GM18873 (cell line): ENCODE data around the gene ST8SIA1.

ENCODE experiments used
- ATAC-seq: cut with Tn5 transposase; IDR thresholded peaks from one replicate; pipeline ENCODE4 v1.9.1; 2021; ENCODE audit warnings: mild to moderate bottlenecking, moderate library complexity, moderate number of reproducible peaks; ENCODE audit not compliant: unreplicated experiment, low FRiP score

ST8SIA1 gene

DNA sequence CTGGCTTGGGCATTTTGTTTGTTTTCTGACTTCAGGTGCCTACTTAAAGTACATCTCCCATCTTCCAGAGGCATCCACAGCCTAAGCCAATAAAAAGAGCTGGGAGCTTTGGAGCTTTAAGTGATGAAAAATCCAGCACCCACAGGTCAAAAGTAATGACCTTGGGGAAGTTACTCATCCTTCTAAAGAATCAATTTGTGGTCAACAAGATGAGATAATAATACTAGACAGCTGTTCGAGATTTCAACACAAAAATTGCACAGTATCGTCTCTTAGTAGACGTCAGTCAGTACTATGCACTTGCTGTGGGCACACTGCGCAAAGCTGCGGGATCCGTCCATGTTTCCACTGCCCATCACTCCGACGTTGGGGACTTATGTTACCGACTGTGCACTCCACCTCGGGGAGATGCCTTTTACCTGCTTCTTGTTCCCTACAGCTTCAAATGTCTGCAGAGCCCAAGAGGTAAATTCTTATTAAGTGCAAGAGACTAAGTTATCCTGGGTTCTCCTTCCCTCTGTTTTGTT is 1.3 kb downstream of the ST8SIA1 start:
- no peak for ATAC-seq

DNA sequence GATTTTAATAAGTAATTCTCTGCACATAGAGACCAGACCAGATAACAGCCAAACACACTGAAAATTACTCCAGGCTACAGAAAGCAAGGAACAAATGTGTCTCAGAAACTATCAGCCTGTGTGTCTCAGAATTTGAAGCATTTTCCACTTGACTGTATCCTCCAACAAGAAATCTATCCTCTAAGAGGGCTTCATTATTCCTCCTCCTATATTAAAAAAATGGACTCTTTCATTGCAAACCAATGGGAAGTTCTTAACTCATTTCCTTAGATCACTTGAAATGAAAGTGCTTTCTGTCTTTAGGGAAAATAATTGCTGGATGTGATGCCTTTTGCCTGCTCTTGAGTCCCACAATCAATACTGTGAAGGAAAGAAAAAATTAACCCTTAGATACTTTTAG is 2.3 kb downstream of the ST8SIA1 start:
- ATAC-seq = no peak

DNA sequence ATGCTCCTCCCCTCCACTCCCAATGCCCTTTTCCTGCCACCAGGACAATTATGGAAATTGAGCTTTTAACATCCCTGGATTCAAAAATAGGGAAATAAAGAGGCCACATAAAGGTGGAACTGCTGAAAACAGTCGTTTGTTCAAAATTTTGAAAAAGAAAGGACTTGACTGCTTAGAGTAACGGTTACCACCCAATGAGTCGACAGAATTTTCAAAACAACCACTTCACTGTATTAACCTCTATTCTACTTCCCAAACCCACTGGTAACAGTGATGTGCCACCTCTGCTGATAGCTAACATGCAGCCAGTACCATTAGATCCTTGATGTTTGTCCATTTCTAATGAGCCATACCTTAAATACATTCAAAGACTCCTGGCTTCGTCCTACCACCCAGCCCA is 4.9 kb downstream of the ST8SIA1 start:
- ATAC-seq = no peak

DNA sequence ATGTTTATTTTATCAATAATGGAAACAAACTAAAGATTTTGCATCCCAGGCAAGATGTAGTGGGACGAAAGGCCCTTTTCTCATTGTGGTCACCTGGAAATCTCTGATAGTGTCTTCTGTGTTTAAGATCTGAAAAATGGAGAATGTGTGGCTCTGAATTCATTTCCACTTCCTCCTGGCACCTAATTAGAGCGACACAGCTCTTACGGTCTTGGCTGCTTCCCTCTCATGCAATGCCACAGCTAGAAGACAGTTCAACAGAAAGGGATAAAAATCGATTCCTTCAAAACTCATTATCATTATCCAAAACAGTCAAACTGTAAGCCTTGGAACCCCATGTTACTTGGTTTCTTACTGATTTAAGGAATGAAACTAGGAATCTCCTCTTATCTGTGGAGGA is 9.3 kb downstream of the ST8SIA1 start:
- no peak for ATAC-seq

DNA sequence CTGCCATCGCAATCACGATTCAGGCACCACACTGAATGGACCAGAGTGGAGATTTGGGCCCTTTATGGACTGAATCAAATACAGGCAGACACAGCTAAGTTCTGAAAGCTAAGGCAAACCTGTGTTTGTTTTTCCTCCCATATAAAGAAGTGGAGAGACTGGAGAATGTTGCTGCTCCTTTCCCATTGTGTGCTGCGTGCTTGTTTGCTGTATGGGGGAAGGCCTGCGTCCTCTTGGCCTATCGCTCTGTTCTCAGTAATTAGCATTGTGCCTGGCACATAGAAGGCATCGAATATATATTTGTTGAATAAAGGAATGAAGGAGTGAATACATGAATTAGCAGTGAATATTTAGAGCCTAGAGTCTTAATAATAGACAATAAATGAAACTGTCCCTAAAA is 12.4 kb downstream of the ST8SIA1 start:
- ATAC-seq = no peak

DNA sequence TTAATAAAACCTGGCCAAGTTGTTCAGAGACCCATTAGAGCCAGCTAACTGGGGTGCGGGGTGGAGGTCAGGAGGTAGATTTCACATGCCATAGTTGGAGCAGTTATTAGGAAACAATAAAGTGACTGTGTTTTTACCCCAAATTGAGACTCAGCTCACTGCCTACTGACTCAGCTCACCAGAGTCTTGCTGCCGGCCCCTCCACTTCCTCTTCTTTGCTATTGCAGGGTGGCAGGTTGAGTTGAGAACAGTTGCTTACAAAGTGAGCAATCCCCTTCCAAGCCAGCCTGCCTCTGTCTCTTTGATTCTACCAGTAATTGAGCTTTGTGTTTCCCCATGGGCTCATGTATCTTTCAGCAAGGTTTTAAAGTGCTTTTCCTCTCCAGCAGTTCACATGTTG is 12.9 kb downstream of the ST8SIA1 start:
- ATAC-seq = no peak

DNA sequence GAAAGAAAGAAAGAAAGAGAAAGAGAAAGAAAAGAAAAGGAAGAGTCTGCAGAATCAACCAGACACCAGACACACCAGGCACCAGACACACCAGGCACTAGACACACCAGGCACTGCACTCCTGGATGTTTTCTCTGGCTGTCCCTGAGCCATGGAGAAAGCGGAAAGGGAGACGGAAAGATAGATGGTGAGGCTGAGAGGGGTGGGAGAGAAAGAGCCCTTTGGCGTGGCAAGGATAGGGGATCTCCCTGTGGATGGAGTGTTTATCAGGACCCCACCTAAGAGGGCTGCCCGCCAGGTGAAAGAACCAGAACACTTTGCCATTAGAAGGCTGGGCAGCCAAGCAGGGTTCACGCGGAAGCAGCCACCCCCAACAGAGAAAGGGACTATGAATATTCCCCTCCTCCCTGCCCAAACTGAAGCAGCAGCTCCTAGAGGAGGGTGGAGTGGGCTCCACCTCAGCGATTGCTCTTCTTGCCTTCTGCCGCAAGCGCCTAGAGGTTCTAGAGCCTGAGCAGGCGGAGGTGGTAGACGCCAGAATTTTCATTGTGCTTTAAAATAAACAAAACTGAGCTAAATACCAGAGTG is 13.4 kb downstream of the ST8SIA1 start:
- no peak for ATAC-seq

DNA sequence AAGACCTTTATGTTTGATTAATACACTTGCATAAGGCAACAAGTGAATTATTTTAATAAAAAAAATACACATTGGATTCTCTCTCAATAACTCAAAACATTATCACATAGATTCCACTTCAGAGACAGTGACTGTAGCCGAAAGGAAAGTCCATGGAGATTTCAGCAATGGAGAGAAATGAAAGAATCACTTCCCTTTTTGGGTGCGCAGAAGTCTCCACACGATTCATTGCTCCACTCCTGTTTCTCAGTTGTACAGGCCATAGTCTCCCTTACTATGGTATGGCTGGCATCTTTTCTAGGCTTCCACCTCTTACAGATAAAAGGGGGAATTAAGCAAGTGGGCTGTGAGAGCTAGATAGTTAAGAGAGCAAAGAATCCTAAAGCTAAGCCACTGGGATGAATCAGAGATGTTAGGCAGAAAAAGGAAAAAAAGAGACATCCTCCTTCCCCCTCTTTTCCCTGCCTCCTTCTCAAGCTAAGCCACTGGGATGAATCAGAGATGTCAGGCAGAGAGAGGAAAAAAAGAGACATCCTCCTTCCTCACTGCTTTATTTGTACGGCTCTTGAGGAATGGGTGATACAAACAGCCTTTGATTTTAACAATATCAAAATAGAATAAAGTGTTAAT is 16.3 kb downstream of the ST8SIA1 start:
- ATAC-seq = no peak

DNA sequence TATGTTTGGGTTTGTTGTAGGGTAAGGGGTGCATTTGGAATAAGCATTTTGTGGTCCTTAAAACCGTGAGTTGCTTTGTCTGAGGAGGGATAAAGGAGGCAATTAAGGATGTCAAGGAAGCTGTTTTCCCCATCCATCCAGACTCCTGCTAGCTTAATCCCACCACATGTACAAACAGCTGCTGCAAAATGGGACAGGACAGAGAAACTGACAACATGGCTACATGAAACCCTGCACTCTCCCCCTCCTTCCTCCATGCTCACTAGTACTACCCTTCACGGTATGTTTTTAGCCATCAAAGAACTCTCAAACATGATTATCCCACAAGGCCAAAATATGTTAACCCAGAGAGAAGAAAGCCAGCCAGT is 20.6 kb downstream of the ST8SIA1 start:
- ATAC-seq = no peak

DNA sequence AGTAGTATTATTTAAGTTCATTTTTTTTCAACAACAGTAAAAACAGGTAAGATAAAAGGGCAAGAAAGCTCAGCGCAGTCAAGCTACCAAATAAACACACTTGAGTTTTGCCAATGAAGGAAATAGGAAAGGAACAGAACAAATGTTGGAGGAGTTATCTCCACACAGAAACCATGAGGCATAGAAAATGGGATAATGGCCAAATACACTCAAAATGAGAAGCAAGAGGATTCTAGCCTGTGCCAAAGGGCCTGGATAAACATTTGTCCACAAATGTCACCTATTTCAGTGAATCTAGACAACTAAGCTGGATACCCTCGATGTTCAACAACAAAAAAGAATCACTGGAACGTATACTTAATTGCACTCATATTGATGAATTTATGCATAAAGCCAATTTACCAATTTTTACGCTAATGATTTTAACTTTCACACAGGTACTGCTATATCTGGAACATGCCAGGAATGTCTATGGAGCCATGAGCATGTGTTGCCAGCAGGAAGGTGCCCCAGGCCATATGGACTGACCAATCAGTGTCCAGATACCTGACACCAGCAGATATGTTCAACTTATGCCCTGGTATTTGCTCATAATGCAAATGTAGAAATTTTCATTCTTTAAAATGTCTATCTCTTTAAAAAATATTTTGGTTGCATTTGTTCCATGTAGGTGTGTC is 21.1 kb downstream of the ST8SIA1 start:
- no peak for ATAC-seq

DNA sequence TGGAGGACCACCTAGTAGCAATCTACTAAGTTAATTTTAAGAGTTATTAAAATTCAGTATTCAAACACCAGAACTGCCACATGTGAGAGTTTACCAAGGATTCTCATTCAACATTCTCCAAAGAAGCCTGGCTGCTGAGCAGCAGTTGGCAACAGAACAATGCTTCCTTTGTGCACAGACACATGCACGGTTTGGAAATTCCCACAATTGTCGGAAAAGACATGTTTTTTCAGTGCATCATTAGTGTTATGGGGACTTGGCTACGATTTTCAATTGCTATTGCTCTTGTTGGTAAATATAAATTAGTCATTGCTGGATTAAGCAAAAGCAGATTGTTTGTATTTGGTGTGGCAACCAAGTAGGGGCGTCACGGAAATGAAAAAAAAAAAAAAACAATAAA is 22.2 kb downstream of the ST8SIA1 start:
- ATAC-seq = no peak

DNA sequence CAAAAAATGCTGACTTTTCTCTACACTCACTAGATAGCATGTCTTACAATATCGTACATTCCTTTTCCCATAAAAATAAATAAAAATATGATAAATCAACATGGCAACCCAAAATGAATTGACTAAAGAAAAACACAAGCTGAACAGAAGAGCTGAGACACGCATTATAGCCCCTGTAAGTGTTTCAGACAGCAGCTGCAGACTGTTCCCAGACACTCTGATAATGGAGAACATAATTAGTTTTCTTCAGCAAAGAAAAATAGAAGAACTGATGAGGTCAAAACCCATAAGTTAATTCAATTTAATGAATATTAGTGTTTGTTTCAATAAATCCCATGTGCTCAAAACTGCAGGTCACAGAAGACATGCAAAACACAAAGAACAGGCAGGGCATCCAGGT is 23.8 kb downstream of the ST8SIA1 start:
- ATAC-seq = no peak

DNA sequence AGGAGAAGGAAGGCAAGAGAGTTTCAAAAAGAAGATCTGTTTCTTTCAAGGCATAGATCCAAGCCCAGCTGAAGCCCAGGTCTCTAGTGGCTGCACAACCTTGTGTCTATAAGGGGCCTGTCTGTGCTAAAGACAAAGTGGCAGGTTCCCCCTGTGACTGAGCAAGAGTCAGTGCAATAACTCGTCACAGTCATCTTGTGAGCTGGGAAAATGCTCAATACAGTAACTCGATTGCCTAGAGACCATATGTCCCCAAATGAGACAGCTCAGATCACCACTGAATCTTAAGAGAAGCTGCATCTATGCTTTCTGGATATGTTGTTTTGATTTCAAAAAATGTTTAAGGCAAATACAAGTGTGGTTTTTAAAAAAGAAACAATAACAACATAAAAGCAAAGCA is 24.2 kb downstream of the ST8SIA1 start:
- no peak for ATAC-seq

DNA sequence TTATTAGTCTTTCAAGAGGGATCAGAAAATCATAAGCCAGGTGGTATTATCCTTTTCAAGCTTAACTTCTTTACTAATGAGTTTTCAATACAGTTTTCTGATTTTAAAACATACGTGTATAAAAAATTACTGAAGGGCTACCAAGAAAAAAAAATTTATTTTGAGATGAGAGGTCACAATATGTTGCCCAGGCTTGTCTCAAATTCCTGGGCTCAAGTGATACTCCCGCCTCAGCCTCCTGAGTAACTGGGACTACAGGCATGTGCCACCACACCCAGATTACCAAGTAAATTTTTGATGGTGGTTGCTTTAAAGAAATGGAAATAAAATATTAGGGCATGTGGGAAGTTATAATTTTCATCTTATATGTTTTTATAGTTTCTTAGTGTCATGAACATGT is 26.7 kb downstream of the ST8SIA1 start:
- no peak for ATAC-seq

DNA sequence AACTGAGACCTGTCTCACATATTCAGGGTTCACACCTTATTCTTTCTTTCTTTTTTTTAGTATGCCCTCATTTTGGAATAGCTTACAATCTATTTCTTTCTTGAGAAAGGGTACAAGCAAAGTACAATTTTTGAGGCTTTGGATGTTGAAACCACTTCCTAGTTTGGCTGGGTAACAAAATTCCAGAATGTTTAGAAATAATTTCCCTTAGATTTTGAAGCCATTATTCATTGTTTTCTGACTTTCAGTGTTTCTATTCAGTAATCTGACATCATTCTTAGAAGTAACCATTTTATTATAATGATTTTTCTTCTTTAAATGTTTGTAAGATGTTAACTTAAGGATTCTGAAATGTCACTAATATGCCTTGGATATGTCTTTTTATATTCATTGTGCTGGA is 28.2 kb downstream of the ST8SIA1 start:
- ATAC-seq = no peak

DNA sequence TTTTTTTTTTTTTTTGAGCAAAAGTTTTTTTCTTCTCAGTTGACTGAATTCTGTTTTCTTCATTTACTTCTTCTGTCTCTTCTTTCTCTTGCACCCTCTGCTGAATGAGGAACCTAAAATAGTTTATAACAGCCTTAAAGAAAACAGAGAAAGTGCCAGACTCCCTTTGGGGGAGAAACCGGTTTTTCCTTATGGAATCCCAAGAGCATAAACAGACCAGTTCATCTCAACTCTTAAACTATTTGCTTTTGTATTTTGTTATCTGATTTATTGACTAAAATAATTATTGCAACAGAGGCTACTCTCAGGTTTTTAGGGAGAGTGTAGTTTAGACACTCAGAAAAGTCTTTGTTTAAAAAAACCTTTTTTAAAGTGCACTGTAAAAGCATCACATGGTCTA is 30.2 kb downstream of the ST8SIA1 start:
- ATAC-seq = no peak

DNA sequence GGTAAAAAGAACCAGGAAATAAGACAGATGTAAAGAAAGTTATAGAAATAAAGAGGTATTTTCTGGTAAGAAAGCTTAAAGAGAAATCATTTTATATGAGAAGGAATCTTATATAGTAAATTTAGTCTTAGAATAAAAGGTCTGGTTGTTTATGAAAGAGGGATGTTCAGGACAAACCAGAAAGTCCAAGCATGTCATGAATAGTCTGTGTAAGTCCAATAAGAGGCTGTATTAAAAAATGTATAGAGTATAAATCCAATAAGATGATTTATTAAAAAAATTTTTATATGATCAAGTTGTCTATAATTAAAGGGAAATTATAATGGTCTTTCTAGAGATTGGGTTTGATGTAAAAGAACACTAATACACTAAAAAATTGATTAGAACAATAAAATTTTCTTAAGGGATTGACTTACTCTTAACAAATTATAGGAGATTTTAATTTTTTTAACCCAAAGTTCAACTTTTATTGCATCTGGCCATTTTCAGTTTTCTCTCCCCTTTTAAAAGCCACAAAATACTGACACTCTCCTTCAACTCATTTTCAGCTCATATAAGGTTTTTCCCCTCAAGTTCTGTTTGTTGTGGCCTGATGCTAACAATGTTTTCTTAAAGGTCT is 35.1 kb downstream of the ST8SIA1 start:
- ATAC-seq = no peak

DNA sequence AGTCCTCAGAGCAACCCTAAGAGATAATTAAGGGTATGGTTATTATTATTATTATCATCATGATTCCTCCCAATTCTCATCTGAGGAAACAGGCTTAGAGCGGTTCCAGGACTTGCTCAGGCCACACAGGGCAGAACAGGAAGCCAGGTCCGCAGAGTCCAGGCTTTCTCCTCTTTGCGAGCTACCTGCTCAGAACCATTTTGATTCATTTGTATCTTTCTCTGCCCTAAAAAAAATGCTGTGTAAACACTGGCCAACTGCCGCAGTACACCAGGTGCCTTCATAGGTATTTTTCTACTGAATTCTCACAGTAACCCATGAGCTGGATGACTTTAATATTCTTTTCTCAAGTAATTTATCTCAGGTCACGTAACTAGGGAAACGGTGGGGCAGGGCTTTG is 45.3 kb downstream of the ST8SIA1 start:
- ATAC-seq = no peak

DNA sequence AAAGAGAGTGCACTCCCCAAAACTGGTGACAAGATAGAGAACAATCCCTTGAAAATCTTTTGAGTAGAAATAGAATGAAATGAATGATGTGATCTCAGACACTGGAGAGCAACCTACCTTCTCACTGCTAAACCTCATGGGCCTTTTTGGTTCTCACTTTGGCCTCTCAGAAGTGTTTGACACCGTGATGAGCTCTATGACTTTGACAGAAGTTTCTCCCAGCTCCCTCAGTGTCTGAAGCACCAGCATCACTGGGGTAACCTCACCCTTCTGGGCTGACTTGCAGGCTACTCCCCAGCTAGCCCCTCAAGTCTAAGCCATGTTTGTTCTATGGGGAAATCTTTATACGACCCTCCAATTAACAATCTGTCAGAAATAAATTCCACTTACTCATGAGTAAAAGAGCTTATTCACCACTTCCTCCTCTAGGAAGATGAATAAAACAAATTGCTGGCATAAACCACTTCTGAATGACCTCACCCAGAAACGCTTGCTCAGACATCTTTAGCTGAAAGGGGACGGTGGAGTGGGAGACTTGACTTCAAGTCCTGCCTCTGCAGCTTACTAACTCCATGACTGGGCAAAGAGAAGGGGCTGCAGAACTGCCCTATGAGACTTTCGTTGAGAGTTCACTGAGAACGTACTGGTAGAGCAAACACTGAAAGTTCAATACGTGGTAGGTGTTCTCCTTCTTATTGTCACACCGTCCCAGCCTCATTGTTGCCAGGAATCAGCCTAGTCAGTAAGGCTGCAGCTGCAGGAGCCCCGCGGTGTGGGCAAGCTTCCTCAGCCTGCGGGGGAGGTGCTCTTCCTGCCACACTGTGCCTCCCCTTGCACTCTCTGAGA is 46.5 kb downstream of the ST8SIA1 start:
- no peak for ATAC-seq

DNA sequence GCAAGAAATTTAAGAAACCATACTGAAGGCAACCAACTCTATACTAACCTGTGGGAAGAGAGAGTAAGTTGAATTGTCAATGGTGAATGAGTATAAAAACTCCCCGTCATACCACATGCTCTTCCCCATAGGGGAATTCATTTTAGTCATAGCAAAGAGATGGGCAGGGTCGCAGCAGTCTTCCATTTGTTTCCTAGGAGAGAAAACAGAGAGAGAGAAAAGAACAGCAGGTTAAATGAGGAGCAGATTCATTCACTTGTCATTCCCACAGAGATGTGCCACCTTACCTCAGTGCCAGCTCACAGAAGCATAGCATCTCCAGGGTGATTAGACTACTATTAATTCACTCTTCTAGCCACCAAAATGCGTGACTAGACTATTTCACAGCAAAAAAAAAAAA is 47.4 kb downstream of the ST8SIA1 start:
- ATAC-seq = no peak

DNA sequence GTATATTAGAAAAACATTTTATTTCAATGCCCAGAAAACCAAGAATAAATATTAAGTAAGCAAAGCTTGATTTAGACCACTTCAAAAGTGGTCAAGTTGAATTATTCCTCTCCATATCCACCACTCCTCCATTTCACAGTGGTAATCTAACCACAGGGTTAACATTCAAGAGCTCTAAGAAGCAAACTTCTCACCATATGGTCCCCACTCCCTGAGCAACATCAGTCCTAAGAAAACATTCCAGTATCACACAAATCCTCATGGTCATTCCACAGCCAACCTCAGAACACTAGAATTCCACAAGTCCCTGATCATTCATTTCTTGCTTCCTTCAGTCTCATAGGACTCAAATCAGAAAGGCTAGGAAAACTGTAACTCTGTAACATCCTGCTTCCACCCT is 47.9 kb downstream of the ST8SIA1 start:
- ATAC-seq = no peak
